Measurements from ENCODE around the gene OR2K2.

- TF ChIP-seq CTCF (IDR thresholded peaks at IDR 0.05) (no peak), POLR2A (IDR thresholded peaks at IDR 0.05) (no peak)
Measured at GRCh38 chr9:111287127-111287526, 42.9 kb downstream of the OR2K2 start.

All from Peyer's patch (tissue), 4 donors.